Measurements from ENCODE around the gene EPHA3.

EPHA3 gene

GRCh38 chr3:89227634-89228033 is 120.2 kb downstream of the EPHA3 start:
- DNase-seq (ENCODE audit: low spot score) = no peak

GRCh38 chr3:89232155-89232554 is 124.7 kb downstream of the EPHA3 start:
- DNase-seq (ENCODE audit: low spot score) = no peak

- no peak for DNase-seq (ENCODE audit: low spot score)
Measured at GRCh38 chr3:89234620-89235019, 127.2 kb downstream of the EPHA3 start.

- DNase-seq (ENCODE audit: low spot score) = no peak
Measured at GRCh38 chr3:89238846-89239245, 131.4 kb downstream of the EPHA3 start.

GRCh38 chr3:89239774-89240173 is 132.4 kb downstream of the EPHA3 start:
- DNase-seq (ENCODE audit: low spot score) = no peak

GRCh38 chr3:89245612-89246011 is 138.2 kb downstream of the EPHA3 start:
- DNase-seq (ENCODE audit: low spot score) = no peak

GRCh38 chr3:89246326-89246725 is 138.9 kb downstream of the EPHA3 start:
- DNase-seq (ENCODE audit: low spot score) = no peak

- no peak for DNase-seq (ENCODE audit: low spot score)
Measured at GRCh38 chr3:89250742-89251141, 143.3 kb downstream of the EPHA3 start.

GRCh38 chr3:89252016-89252415 is 144.6 kb downstream of the EPHA3 start:
- no peak for DNase-seq (ENCODE audit: low spot score)

GRCh38 chr3:89252860-89253259 is 145.4 kb downstream of the EPHA3 start:
- no peak for DNase-seq (ENCODE audit: low spot score)

GRCh38 chr3:89256395-89256794 is 149.0 kb downstream of the EPHA3 start:
- DNase-seq (ENCODE audit: low spot score) = no peak

- no peak for DNase-seq (ENCODE audit: low spot score)
Measured at GRCh38 chr3:89256882-89257281, 149.5 kb downstream of the EPHA3 start.

GRCh38 chr3:89260721-89261120 is 153.3 kb downstream of the EPHA3 start:
- no peak for DNase-seq (ENCODE audit: low spot score)

GRCh38 chr3:89261673-89262072 is 154.3 kb downstream of the EPHA3 start:
- DNase-seq (ENCODE audit: low spot score) = no peak

- DNase-seq (ENCODE audit: low spot score) = no peak
Measured at GRCh38 chr3:89262309-89262929, 155.0 kb downstream of the EPHA3 start.

GRCh38 chr3:89264037-89264560 is 156.7 kb downstream of the EPHA3 start:
- DNase-seq (ENCODE audit: low spot score) = no peak

- no peak for DNase-seq (ENCODE audit: low spot score)
Measured at GRCh38 chr3:89266074-89266473, 158.7 kb downstream of the EPHA3 start.

GRCh38 chr3:89268059-89268458 is 160.6 kb downstream of the EPHA3 start:
- no peak for DNase-seq (ENCODE audit: low spot score)

- no peak for DNase-seq (ENCODE audit: low spot score)
Measured at GRCh38 chr3:89270201-89270600, 162.8 kb downstream of the EPHA3 start.

GRCh38 chr3:89275001-89275400 is 167.6 kb downstream of the EPHA3 start:
- DNase-seq (ENCODE audit: low spot score) = no peak

- no peak for DNase-seq (ENCODE audit: low spot score)
Measured at GRCh38 chr3:89276116-89276515, 168.7 kb downstream of the EPHA3 start.

- DNase-seq (ENCODE audit: low spot score) = no peak
Measured at GRCh38 chr3:89278302-89279025, 171.0 kb downstream of the EPHA3 start.

- no peak for DNase-seq (ENCODE audit: low spot score)
Measured at GRCh38 chr3:89280301-89280700, 172.9 kb downstream of the EPHA3 start.
